Activated T-helper 2 cell treated with anti-CD3 and anti-CD28 coated beads, Interferon-gamma antibody, Interleukin-2, Interleukin-4, amounts not matched to agents 10 μg/mL and 5 μg/mL and 100 μg/mL, durations not matched to agents 14 hours and 24 hours and 36 hours (primary cell): ENCODE measurements around the gene NPHP3. TPM values are rescaled to one million over a fixed set of nuclear protein-coding genes. Genes with fewer than 3 reads are reported as not detected.

Experiments
- DNase-seq: peaks from one replicate; pipeline ENCODE4 v3.0.0; 2021; ENCODE audit warnings: low spot score
- H3K27ac Mint-ChIP-seq: one replicate; pipeline ENCODE4 v1.8.0; 2021; ENCODE audit warnings: mixed read lengths
- H3K27me3 Mint-ChIP-seq: one replicate; pipeline ENCODE4 v1.8.0; 2021; ENCODE audit warnings: low read depth, mixed read lengths
- H3K36me3 Mint-ChIP-seq: one replicate; pipeline ENCODE4 v1.8.0; 2021; ENCODE audit warnings: low read depth, mixed read lengths
- H3K4me1 Mint-ChIP-seq: one replicate; pipeline ENCODE4 v1.8.0; 2021; ENCODE audit warnings: low read depth, mixed read lengths
- H3K4me3 Mint-ChIP-seq: one replicate; pipeline ENCODE4 v1.8.0; 2021; ENCODE audit warnings: low read depth, mild to moderate bottlenecking, moderate library complexity, mixed read lengths
- H3K9me3 Mint-ChIP-seq: one replicate; pipeline ENCODE4 v1.8.0; 2021; ENCODE audit warnings: mixed read lengths
- intact Hi-C: fragments of 100-400 bp; cut with micrococcal nuclease; formaldehyde crosslinking; loops from one replicate; pipeline ENCODE4 v1.15.1; 2023
- total RNA-seq: library from RNA; stranded (reverse); gene quantifications from 2 replicates; pipeline ENCODE4 v1.2.3, GENCODE V29; 2022

NPHP3 gene
- total RNA-seq, 1 donor from 2014 or later: 20.5 TPM

DNA sequence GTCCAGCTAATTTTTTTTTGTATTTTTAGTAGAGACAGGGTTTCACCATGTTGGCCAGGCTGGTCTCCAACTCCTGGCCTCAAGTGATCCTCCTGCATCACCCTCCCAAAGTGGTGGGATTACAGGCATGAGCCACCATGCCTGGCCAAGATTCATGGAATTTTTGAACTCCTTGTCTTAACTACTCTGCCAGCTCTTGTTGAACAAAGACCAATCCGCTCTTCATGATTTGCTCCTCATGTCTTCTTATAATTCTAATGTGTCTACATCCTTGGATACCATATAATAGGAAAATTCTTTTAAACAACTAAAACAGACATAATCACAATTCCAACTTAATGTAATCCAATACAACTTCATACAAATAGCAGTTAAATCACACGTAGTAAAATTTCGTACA is 40.8 kb downstream of the NPHP3 start:
- H3K4me3 Mint-ChIP-seq: no peak overlapping the region
- H3K4me1 Mint-ChIP-seq: no peaks in the 10 kb centered on the region
- intact Hi-C loops: no loop called here

GRCh38 chr3:132679911-132680310 is 42.3 kb downstream of the NPHP3 start:
- Mint-ChIP-seq H3K36me3 (peaks cover 56% of the 10 kb centered on the region), H3K4me1 (peaks cover 4% of the 10 kb centered on the region), H3K27me3 (no peaks in the 10 kb centered on the region), H3K9me3 (no peaks in the 10 kb centered on the region), H3K4me3 (no peak overlapping the region), H3K27ac (no peak overlapping the region)
- intact Hi-C loops: no loop called here
- no peak for DNase-seq

More for the DNA sequence above, 40.8 kb downstream of the NPHP3 start:
- Mint-ChIP-seq H3K36me3 (peaks cover 47% of the 10 kb centered on the region), H3K9me3 (no peaks in the 10 kb centered on the region), H3K27me3 (no peaks in the 10 kb centered on the region), H3K27ac (no peak overlapping the region)
- no peak for DNase-seq

- no peaks in the 10 kb centered on the region for H3K27me3 Mint-ChIP-seq
- H3K27ac Mint-ChIP-seq: no peak overlapping the region
- no peaks in the 10 kb centered on the region for H3K9me3 Mint-ChIP-seq
- no peak overlapping the region for H3K4me3 Mint-ChIP-seq
- H3K4me1 Mint-ChIP-seq: peaks cover 4% of the 10 kb centered on the region
- intact Hi-C loops: loop anchor here (2.0 kb wide), 1 partner anchor 15 kb away; the partner anchor contains the start of gene UBA5
- H3K36me3 Mint-ChIP-seq: peaks cover 57% of the 10 kb centered on the region
- no peak for DNase-seq
Observed at GRCh38 chr3:132675408-132675807, 46.8 kb downstream of the NPHP3 start.

DNA sequence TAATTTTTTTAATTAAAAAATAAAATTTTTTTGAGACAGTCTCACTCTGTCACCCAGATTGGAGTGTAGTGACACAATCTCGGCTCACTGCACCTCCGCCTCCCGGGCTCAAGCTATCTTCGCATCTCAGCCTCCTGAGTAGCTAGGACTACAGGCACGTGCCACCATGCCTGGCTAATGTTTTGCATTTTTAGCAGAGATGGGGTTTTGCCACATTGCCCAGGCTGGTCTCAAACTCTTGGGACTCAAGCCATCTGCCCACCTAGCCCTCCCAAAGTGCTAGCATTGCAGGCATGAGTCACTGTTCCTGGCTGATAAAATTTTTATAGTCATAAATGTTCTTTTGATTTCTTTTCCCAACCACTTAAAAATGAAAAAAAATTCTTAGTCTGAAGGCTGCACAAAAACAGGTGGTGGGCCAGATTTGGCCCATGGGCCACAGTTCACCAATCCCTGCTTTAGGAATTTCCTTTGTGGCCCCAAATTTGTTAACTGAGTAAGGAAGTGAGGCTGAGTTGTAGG is 52.9 kb downstream of the NPHP3 start:
- intact Hi-C loops: no loop called here
- no peaks in the 10 kb centered on the region for H3K9me3 Mint-ChIP-seq
- no peak overlapping the region for H3K4me3 Mint-ChIP-seq
- H3K27ac Mint-ChIP-seq: no peak overlapping the region
- no peak for DNase-seq
- no peaks in the 10 kb centered on the region for H3K27me3 Mint-ChIP-seq
- H3K36me3 Mint-ChIP-seq: peaks cover 50% of the 10 kb centered on the region
- H3K4me1 Mint-ChIP-seq: peaks cover 13% of the 10 kb centered on the region

DNA sequence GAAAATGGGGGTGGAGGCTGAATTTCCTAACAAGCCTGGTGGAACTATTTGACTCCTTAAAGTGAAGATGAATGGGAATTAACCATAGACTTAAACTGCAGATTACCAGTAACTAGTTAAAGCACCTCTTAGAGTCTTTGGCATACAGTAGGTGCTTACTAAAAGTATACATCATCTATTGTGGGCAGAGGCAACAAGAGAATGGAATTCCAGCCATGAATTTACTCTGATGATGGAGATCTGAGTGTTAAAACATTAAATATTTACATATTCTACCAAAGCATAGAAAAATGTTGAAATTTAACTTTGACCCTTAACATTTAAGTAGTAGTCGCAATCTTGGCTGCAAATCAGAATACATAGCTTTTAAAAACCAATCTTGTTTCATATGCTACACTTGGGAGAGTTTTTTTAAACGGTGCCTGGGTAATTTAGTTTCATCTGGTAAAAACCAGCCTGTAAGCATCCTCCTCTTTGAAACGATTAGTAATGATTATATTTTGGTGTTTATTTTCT is 56.9 kb downstream of the NPHP3 start:
- no peaks in the 10 kb centered on the region for H3K27me3 Mint-ChIP-seq
- H3K27ac Mint-ChIP-seq: no peak overlapping the region
- peaks cover 33% of the 10 kb centered on the region for H3K4me1 Mint-ChIP-seq
- intact Hi-C loops: no loop called here
- H3K36me3 Mint-ChIP-seq: peaks cover 47% of the 10 kb centered on the region
- DNase-seq: no peak
- H3K4me3 Mint-ChIP-seq: no peak overlapping the region
- H3K9me3 Mint-ChIP-seq: no peaks in the 10 kb centered on the region

DNA sequence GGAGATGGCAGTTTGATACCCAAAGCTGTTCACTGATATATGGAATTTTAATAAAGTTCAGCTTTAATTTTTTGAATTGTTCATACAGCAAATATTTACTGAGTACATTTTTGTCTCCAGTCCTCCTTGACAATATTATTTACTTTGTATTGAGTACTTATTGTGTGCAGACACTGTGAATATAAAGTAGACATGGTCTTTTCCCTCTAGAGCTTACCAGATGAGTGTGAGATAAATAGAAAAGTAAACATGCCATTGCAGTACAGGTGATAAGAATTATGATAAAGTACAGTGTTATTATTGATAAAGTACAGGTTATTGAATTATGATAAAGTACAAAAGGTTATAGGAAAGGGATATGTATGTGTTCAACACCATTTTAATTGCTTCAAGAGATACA is 60.0 kb downstream of the NPHP3 start:
- Mint-ChIP-seq H3K27ac (no peak overlapping the region), H3K9me3 (no peaks in the 10 kb centered on the region), H3K36me3 (peaks cover 37% of the 10 kb centered on the region), H3K4me1 (peaks cover 40% of the 10 kb centered on the region), H3K27me3 (no peaks in the 10 kb centered on the region), H3K4me3 (peak overlapping the region; percentile 94)
- intact Hi-C loops: no loop called here
- no peak for DNase-seq

GRCh38 chr3:132661101-132661500 is 61.1 kb downstream of the NPHP3 start:
- Mint-ChIP-seq H3K27ac (peak overlapping the region; percentile 97), H3K36me3 (peaks cover 32% of the 10 kb centered on the region), H3K4me1 (peaks cover 43% of the 10 kb centered on the region), H3K27me3 (no peaks in the 10 kb centered on the region), H3K9me3 (no peaks in the 10 kb centered on the region), H3K4me3 (peak overlapping the region; percentile 94)
- intact Hi-C loops: loop anchor here (2.0 kb wide), 2 partner anchors 14 to 118 kb away; no protein-coding TSS in a partner anchor
- no peak for DNase-seq

GRCh38 chr3:132660811-132661070 is 61.5 kb downstream of the NPHP3 start:
- peak overlapping the region; percentile 97 for H3K27ac Mint-ChIP-seq
- H3K4me1 Mint-ChIP-seq: peaks cover 43% of the 10 kb centered on the region
- no peaks in the 10 kb centered on the region for H3K27me3 Mint-ChIP-seq
- peaks cover 29% of the 10 kb centered on the region for H3K36me3 Mint-ChIP-seq
- DNase-seq: no peak
- intact Hi-C loops: loop anchor here (1.0 to 2.0 kb wide), 6 partner anchors 14 to 308 kb away; partner anchors contain the start of genes DNAJC13 and NPHP3
- no peaks in the 10 kb centered on the region for H3K9me3 Mint-ChIP-seq
- peak overlapping the region; percentile 94 for H3K4me3 Mint-ChIP-seq

GRCh38 chr3:132660052-132660810 is 62.0 kb downstream of the NPHP3 start, which contains the start of gene UBA5:
UBA5 (plus strand) TSS chr3:132660329; CDS start chr3:132660538, 209 bp downstream.
- Mint-ChIP-seq H3K27me3 (no peaks in the 10 kb centered on the region), H3K36me3 (peaks cover 29% of the 10 kb centered on the region), H3K4me3 (peak within 1 kb of the TSS; percentile 94), H3K4me1 (peaks cover 44% of the 10 kb centered on the region), H3K9me3 (no peaks in the 10 kb centered on the region), H3K27ac (peak within 1 kb of the TSS; percentile 97)
- DNase-seq: peak; percentile 65
- intact Hi-C loops: loop anchor here (1.0 to 2.0 kb wide), 6 partner anchors 15 to 308 kb away; partner anchors contain the start of genes DNAJC13 and NPHP3

GRCh38 chr3:132659365-132660051 is 62.7 kb downstream of the NPHP3 start, which contains the start of gene ACAD11:
ACAD11 (minus strand) TSS chr3:132659809; CDS start chr3:132659751, 58 bp downstream.
- H3K27me3 Mint-ChIP-seq: no peaks in the 10 kb centered on the region
- H3K4me3 Mint-ChIP-seq: peak within 1 kb of the TSS; percentile 94
- DNase-seq: peak; percentile 33
- peak within 1 kb of the TSS; percentile 97 for H3K27ac Mint-ChIP-seq
- intact Hi-C loops: loop anchor here (1.0 to 2.0 kb wide), 6 partner anchors 15 to 307 kb away; partner anchors contain the start of genes DNAJC13 and NPHP3
- H3K9me3 Mint-ChIP-seq: no peaks in the 10 kb centered on the region
- peaks cover 22% of the 10 kb centered on the region for H3K36me3 Mint-ChIP-seq
- peaks cover 38% of the 10 kb centered on the region for H3K4me1 Mint-ChIP-seq

DNA sequence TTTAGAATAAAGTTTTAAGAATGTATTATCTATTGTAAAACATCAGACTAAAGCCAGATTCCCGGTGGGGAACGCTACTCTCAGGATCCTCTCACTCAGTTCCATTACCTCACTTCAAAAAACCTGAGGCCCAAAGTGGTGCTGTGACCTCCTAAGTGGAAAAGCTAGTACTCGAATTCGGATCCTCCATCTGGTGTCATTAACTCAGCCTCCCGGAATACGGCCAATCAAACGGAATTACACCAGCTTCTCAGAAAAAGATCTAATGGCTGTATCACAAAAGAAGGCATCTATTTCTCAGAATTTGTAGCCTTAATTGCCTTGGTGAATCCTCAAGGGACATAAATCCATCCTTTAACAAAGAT is 63.2 kb downstream of the NPHP3 start:
- peaks cover 19% of the 10 kb centered on the region for H3K36me3 Mint-ChIP-seq
- peaks cover 37% of the 10 kb centered on the region for H3K4me1 Mint-ChIP-seq
- no peaks in the 10 kb centered on the region for H3K9me3 Mint-ChIP-seq
- DNase-seq: no peak
- intact Hi-C loops: no loop called here
- peak overlapping the region; percentile 94 for H3K4me3 Mint-ChIP-seq
- no peaks in the 10 kb centered on the region for H3K27me3 Mint-ChIP-seq
- H3K27ac Mint-ChIP-seq: peak overlapping the region; percentile 97

DNA sequence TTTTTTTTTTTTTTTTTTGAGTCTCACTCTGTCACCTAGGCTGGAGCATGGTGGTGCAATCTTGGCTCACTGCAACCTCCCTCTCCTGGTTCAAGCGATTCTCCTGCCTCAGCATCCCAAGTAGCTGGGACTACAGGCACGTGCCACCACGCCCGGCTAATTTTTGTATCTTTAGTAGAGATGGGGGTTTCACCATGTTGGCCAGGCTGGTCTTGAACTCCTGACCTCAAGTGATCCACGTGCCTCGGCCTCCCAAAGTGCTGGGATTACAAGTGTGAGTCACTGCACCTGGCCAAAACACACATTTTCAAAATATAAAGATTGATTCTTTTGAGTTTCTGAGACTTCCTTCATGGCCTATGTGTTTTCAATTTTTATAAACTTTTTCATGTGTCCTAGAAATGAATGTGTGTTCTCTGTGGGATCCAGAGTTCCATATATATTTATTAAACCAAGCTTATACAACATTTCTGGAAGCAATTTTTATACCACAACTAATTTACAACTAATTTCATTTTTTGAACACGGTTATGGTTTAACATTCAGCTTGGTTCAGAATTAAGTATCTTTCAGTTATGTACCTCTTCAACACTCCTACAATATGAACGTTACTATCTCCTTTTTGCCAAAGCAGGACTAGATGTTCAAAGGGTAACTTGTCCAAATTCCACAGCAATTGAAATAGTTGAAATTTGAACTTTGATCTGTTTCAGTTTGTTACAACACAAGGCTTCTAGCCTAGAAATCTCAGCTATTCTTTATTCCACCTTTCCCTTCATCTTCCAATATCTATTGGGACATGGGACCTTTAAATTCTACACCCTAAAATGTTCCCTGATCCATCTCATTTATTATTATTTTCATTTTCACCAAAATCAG is 64.1 kb downstream of the NPHP3 start:
- peaks cover 30% of the 10 kb centered on the region for H3K4me1 Mint-ChIP-seq
- H3K9me3 Mint-ChIP-seq: no peaks in the 10 kb centered on the region
- H3K36me3 Mint-ChIP-seq: peaks cover 12% of the 10 kb centered on the region
- no peak for DNase-seq
- intact Hi-C loops: no loop called here
- peak overlapping the region; percentile 94 for H3K4me3 Mint-ChIP-seq
- no peak overlapping the region for H3K27ac Mint-ChIP-seq
- no peaks in the 10 kb centered on the region for H3K27me3 Mint-ChIP-seq
